CD4-positive, alpha-beta T cell treated with Interleukin-6 at 100 ng/mL for 8 hours (primary cell): ENCODE results near the gene ARHGEF10L.

Experiments used
- DNase-seq: peaks from one replicate; pipeline ENCODE4 v3.0.0-alpha.2; 2020; ENCODE audit warnings: mixed read lengths, low spot score

ARHGEF10L gene

GRCh38 chr1:17520473-17521319 is 18.8 kb upstream of the ARHGEF10L start:
- no peak for DNase-seq

DNA sequence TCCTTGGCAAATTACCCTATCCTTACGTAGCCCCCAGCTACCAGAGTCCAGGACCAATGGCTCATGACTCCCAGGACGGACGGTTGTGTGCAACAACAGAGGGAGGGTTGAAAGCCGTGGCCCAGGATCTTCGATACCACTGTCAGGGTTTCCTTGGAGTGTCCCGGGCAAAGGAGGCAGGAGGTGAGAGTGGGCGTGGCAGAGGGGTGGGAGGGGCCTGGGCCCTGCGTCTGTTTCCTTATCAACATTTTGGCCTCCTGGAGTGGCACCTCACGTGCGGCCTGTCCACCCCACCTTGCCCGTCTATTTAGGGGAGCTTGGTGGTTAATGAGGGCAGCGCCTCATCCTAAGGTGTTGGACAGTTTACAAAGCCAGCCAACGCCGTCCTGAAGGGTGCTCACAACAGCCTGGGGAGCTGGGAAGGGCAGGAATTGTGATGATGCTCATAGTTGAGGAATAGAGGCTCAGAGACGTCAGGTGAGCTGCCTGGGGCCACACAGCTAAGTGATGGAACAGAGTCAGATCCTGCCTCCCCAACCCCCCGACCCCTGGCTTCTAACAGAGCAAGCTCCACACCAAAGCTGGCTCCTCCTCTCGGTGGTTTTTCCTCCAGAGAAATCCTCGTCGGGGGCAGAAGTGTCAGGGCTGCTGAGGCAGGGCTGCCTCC is 17.4 kb upstream of the ARHGEF10L start:
- no peak for DNase-seq

GRCh38 chr1:17523321-17524041 is 16.0 kb upstream of the ARHGEF10L start:
- DNase-seq = no peak

- no peak for DNase-seq
Observed at GRCh38 chr1:17524645-17525044, 14.9 kb upstream of the ARHGEF10L start.

DNA sequence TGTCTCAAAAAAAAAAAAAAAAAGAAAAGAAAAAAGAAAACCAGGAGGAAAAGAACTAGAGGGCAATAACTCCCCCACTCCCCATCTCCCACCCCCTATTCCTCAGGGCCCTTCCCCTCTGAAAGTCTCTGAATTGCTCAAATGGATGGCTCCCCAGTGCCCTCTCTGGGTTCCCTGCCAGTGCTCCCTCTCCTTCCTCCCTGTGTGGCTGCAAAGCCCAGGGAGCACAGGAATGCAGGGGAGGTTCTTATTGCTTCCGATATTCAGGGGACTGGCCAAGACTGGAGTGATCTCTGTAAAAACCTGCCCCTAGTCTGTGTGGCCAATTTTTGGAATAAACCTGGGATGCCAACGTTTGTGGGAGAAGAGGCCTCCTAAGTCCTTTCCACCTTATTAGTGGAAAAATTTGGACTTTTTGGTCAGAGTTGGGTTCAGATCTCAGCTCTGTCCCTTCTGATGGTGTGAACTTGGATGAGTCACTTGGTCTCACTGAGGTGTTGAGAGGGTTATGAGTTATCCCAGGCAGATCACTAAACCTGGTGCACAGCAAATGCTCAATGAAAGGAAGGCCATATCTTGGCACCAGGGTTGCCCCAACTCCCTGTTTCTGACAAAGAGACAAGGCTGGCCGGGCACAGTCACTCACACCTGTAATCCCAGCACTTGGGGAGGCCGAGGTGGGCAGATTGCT is 13.4 kb upstream of the ARHGEF10L start:
- DNase-seq = no peak

DNA sequence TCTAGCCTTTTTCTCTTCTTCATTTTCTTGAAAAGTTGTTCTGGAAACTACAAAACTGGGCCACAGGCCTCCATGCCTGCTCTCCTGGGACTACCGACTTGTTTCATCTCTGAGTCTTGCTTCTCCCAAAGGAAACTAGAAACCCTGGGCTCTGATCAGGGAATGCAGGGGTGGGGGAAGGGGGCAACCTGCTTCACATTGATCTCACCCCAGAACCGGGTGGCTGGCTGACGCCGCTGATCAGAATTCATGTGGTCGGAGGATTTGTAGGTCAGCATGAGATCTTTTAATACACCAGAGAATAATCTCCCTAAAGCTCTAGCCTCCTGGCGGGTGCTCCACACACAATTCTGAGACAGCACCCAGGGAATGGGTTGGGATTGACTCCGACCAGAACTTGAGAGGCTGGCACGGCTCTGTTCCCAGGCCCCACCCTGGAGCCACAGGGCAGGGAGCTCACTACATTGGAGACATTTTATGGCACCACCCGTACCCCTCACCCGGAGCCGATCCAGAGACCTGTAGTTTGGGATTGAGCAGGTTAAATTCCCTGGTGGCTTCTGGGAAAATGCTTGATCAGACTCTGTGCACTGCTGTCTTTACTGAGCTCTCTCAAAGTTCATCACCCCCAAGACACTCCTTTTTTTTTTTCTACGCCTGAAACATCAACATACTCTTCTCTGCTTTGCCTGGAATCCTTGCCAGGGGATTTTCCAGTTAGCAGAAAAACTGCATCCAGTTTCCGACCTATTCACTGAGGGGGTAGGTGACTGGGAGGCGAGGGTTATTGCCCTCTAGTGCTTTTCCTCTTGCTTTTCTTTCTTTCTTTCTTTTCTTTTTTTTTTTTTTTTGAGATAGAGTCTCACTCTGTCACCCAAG is 12.2 kb upstream of the ARHGEF10L start:
- no peak for DNase-seq

DNA sequence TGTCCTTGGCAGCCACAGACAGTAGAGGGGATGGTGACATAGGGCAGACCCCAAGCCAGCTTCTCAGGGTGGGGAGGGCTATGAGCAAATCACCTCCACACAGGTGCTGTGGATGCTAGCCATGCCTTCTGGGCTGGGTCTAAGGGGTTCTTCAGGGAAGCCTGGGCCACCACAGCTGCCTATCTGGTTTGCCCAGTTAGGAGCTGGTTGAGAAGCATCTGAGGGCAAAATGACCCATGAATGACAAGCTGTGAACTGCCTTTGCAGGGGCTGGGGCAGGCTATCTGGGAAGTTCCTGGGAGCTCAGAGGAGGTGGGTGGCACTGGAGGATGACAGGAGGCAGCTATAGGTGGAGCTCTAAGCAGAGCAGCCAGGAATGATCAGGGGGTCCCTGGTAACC is 10.1 kb upstream of the ARHGEF10L start:
- no peak for DNase-seq

DNA sequence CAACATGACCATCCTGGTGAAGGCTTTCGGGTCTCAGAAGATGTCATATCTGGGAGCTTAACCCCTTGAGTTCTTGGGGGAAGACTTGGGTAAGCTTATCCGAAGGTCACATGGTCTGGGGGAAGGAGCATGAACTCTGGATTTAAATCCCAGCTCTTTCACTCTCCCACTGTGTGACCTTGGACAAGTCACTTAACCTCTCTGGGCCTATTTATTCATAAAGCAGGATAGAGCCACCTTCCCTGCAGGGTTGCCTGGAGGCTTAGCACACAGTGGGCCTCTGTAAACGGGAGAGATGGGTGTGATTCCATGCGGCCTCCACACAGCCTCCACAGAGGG is 8.2 kb upstream of the ARHGEF10L start:
- no peak for DNase-seq

DNA sequence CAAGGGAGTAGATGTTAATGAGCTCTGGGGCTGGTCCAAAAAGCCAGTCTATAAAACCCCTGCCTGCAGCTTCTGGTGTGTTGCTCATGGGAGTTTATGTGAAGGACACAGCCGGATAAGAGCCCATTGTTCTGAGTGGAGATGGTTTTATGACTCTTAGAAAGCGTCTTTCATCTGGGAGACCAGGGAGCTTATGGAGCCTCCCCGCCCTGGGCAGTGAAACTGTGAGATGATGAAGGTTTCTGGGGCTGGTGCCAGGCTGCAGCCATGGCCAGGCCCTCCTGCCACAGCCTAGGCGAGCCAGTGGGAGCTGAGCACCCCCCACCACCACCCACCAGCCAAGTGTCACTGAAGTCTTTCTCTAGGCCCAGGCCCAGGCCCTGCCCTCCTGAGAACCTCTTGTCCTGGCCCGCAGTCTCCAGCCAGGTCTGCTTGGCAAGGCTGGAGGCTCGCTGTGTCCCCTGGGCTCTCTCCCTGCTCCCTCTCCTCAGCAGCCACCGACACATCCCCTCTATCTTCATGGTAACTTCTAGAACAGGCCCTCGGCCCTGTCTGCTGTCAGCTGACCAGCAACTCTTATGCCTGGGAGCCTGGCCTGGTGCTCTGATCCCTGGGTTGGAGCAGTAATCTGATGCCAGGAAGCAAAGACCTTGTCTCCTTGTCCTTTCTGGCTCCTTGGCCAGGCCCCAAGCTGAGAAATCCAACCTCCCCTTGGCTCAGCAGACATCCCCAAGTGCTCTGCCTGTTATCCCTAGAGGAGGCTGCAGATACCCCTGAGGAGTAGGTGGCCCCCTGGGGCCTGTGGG is 7.6 kb upstream of the ARHGEF10L start:
- DNase-seq = no peak

GRCh38 chr1:17533201-17533600 is 6.3 kb upstream of the ARHGEF10L start:
- no peak for DNase-seq

- DNase-seq = no peak
Observed at GRCh38 chr1:17535300-17535936, 4.1 kb upstream of the ARHGEF10L start.

GRCh38 chr1:17538010-17538409 is 1.5 kb upstream of the ARHGEF10L start:
- DNase-seq = no peak

DNA sequence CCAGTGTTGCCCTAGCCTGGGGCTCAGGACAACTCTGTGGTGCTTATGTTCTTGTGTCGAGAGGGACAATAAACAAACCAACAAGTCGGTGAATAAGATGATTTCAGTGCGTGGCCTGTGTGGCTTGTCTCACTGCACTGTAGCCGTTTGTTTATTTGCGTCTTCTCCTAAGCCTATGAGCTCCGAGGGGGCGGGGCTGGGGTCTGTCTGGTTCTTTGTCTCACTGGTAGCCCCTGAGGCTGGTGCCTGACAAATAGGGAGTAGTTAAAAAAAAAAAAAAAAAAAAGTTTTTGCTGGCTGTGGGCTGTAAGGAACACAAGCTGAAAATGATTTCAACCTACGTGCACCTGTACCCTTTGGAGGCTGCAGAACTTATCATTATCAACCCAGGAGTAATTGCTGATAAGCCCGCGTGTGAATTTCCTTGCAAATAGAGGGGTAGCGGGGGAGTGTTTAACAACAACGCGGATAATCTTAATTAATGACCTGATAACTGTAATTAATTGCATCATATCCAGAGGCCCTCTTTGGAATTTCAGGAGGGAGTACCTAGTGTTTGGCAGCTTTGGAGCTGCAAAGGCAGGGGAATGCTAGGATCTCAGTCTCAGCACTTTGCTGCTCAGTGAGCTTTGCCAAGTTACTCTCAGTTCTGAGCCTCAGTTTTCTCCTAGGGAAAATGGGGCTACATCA is 925 bp upstream of the ARHGEF10L start:
- no peak for DNase-seq

DNA sequence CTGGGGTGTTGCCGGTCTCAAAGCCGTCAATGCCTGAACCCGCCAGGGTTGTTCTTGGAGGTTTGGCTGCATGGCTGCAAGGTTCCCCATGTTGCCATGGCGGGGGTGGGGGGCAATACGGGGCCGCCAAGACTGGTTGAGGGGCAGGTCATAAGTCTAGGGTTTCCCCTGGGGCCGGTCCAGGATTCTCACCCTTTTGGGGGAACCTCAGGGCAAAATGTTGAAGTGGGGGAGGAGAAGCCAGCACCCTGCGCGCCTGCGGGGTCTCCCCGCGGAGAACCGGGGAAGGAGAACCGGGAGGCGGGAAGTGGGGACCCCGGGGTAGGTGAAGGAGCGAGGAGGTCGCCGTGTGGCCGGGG is 401 bp upstream of the ARHGEF10L start:
- no peak for DNase-seq

DNA sequence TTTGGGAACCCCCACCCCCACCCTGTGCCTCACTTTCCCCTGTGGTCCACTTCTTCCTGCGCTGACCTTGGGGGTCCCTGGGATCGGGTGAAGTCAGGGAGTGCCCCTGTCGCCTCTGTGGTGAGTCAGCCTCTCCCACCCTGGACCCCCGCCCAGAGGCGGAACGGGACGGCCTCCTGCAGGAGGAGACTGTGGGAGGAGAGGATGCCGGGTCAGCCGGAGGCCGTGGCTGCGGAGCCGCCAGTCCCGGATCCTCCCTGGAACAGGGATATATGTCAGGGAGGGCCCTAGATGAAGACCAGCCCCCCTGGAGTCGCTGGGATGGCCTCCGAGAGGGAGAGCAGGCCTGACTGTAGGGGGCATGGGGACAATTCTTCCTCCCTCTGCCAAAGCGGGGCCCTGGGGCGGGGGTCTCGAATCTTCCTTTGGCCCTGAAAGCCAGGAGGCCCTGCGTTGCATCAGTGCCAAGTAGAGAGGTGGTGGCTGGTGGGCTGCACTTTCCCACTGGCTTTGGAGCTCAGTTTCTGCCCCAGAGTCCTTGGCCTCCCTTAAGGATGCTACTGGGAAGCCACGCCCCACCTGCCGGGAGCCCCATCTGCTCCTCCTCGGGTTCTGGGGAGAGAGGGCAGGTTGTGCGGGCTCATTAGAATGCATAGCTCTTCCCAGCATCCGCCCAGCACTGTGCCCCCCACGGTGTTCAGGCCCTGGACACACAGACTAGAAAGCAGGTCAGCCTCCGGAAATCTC is 930 bp downstream of the ARHGEF10L start:
- no peak for DNase-seq

DNA sequence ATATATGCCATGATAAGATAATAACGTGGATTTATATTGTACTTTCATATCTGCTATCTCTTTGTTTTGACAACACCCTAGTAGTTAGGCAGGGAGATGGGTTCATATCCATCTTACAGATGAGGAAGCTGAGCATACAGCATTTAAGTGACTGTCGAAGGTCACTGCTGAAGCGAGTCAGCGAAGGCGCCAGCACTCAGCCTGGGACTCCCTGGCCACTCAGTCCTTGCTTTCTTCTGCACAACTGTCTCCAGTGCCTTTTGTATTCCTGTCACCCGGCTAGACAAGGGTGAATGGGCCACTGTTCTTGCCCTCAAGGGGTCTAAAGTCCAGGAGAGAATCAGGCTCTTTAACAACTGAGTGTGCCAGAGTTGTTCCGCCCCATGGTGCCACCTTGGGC is 3.1 kb downstream of the ARHGEF10L start:
- DNase-seq = no peak

DNA sequence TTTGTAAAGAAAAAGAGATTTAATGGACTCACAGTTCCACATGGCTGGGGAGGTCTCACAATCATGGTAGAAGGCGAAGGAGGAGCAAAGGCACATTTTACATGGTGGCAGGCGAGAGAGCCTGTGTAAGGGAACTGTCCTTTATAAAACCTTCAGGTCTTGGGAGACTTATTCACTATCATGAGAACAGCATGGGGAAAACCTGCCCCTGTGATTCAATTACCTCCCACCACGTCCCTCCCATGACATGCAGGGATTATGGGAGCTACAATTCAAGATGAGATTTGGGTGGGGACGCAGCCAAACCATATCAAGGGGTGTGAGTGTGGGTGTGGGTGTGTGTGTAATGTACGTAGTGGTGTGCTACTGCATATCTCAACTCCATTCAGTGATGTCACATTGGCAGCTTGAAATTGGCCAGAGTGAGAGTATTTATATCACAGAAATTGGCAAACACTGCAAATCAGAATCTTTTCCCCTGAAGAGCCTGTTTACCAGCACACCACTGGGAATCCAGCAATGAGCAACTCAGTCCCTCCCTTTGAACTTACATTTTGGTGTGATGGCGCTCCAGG is 5.4 kb downstream of the ARHGEF10L start:
- DNase-seq = no peak

- DNase-seq = no peak
Observed at GRCh38 chr1:17545356-17545755, 5.9 kb downstream of the ARHGEF10L start.
